ENCODE results near the gene DEAF1. TPM values are rescaled to one million over a fixed set of nuclear protein-coding genes. Genes with fewer than 3 reads are reported as not detected.

DEAF1 gene
- total RNA-seq, 2 experiments from 2014 or later, result 59.1 to 59.3 TPM

DNA sequence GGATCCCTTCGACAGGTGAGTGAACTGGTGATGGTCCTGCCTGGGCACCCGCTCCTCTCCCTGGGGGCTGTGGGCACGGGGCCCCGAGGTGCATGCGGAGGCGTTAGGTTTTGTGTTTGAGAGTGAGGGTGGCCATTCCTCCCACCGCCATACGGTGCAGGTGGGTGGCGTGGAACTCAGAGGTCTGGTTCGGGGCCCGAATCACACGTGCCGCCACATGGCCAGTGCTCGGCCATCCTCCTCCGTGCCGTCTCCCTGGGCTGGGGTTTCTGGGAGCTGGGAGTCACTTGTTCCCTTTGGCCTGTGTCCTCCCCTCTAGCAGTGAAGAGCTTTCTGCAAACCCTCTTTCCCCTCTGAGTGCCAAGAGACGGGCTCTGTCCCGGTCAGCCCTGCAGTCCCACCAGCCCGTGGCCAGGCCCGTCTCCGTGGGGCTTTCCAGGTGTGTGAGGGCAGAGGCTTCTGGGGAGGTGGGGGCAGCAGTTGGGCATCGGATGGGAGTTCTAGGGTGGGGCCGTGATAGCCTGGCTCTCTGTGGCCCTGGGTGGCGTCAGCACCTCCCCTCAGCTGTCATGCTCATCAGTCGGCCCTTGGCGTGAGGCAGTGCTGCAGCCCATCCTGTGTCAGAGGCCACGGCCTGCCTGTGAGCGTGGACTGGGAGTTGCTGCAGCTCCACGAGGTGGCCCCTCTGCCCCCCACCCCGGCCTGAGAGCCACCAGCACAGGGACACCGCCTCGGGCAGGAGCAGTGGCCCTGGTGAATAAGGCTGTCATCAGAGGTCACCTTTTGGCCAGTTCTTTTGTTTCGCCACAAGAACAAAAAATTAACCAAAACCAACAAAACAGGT lies 89.5 kb downstream of the DEAF1 start:
- Mint-ChIP-seq H3K27ac (no peak overlapping the region), H3K4me1 (ENCODE audit: low read depth) (no peaks in the 10 kb centered on the region), H3K4me3 (no peak overlapping the region), H3K27me3 (no peaks in the 10 kb centered on the region), H3K36me3 (ENCODE audit: low read depth) (peaks cover 31% of the 10 kb centered on the region), H3K9me3 (no peaks in the 10 kb centered on the region)
- no peak for DNase-seq
- ChIA-PET POLR2A (interaction anchor here (0.7 kb wide), 1 partner anchor 9 kb away, joined by 3 read pairs; no protein-coding TSS in a partner anchor), CTCF (no interaction called here)
- intact Hi-C loops (cut with micrococcal nuclease), result no loop called here
- ATAC-seq, result no peak
- TF ChIP-seq, protein P1, sequence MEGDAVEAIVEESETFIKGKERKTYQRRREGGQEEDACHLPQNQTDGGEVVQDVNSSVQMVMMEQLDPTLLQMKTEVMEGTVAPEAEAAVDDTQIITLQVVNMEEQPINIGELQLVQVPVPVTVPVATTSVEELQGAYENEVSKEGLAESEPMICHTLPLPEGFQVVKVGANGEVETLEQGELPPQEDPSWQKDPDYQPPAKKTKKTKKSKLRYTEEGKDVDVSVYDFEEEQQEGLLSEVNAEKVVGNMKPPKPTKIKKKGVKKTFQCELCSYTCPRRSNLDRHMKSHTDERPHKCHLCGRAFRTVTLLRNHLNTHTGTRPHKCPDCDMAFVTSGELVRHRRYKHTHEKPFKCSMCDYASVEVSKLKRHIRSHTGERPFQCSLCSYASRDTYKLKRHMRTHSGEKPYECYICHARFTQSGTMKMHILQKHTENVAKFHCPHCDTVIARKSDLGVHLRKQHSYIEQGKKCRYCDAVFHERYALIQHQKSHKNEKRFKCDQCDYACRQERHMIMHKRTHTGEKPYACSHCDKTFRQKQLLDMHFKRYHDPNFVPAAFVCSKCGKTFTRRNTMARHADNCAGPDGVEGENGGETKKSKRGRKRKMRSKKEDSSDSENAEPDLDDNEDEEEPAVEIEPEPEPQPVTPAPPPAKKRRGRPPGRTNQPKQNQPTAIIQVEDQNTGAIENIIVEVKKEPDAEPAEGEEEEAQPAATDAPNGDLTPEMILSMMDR (IDR thresholded peaks at IDR 0.05), result no peak

DNA sequence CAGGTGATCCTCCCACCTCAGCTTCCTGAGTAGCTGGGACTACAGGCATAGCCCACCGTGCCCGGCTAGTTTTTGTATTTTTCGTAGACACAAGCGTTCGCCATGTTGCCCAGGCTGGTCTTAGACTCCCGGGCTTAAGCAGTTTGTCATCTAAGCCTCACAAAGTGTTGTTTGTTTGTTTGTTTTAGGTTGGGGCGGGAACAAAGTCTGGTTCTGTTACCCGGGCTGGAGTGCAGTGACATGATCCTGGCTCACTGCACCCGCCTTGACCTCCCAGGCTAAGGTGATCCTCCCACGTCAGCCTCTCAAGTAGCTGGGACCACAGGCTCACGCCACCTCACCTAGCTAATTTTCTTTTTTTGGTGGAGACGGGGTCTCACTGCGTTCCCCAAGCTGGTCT lies 91.9 kb downstream of the DEAF1 start:
- no peaks in the 10 kb centered on the region for H3K9me3 Mint-ChIP-seq
- intact Hi-C loops (cut with micrococcal nuclease), result no loop called here
- ChIA-PET POLR2A (no interaction called here), CTCF (no interaction called here)
- H3K27me3 Mint-ChIP-seq, result no peaks in the 10 kb centered on the region
- peaks cover 42% of the 10 kb centered on the region for H3K36me3 Mint-ChIP-seq (ENCODE audit: low read depth)
- H3K4me1 Mint-ChIP-seq (ENCODE audit: low read depth), result no peaks in the 10 kb centered on the region
- H3K27ac Mint-ChIP-seq, result no peak overlapping the region
- no peak for DNase-seq
- no peak for ATAC-seq
- H3K4me3 Mint-ChIP-seq, result no peak overlapping the region
- TF ChIP-seq, protein P1 (IDR thresholded peaks at IDR 0.05), result no peak

DNA sequence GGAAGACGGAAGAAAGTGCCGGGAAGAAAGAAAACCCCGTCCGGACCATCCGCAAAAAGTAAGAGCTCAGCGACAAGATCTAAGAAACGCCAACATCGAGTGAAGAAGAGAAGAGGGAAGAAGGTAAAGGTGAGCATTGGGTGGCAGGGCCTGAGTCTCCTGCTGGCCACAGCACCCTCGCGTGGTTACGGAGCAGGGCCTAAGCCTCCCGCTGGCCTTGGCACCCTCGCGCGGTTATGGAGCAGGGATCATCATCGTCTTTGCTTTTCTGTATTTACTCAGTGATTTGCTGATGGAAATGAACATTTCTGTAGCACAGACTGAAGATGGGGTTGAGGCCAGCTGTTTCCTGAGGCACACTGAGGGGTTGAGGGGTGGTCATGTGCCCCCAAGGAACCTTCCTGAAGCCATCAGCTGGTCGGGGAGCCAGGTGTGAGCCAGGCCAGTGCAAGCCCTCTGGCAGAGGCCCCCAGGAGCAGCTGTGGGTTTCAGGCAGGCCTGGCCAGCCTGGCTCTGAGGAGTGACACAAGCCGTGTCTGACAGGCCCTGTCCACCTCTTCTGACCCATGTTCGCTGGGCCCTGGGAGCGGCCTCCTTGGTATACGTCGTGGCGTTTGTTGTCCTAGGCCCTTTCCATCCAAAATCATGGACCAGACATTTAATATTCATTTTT lies 93.3 kb downstream of the DEAF1 start:
- Mint-ChIP-seq H3K27me3 (no peaks in the 10 kb centered on the region), H3K4me3 (no peak overlapping the region), H3K4me1 (ENCODE audit: low read depth) (peaks cover 4% of the 10 kb centered on the region), H3K27ac (no peak overlapping the region), H3K9me3 (no peaks in the 10 kb centered on the region), H3K36me3 (ENCODE audit: low read depth) (peaks cover 43% of the 10 kb centered on the region)
- intact Hi-C loops (cut with micrococcal nuclease), result no loop called here
- TF ChIP-seq, protein P1 (IDR thresholded peaks at IDR 0.05), result no peak
- CTCF ChIA-PET, result no interaction called here
- DNase-seq (no peak), ATAC-seq (no peak)
- POLR2A ChIA-PET, result interaction anchor here (0.6 to 2.2 kb wide), 2 partner anchors 11 to 189 kb away, joined by 3 to 6 read pairs; no protein-coding TSS in a partner anchor

DNA sequence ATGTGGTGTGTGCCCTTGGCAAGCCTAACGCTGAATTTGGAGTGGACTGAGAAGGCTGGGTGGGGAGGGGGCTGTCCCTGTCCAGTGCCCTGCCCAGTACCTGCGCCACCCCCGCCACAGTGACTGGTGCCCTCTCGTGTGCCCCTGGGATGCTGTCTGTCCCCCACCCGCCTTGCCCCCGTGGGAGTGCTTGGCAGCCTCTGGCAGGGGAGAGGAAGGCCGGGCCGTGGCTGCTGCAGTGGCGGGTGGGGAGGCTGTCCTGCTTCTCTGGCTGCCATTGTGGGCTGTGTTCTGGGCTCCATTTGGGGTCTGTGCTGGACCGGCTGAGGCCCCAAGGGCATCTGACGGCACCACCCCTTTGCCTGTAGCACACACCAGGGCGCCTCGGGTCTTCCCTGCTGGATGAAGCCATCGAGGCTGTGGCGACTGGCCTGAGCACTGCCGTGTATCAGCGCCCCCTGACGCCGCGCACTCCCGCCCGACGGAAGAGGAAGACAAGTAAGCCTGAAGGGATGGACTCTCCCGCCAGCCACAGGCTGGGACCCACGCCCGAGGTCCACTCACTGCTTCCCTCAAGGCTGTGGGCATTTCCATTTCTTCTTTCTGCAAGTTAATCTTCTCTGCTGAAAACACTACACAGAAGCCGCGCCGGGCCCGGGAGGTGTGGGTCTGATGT lies 96.9 kb downstream of the DEAF1 start:
- H3K4me1 Mint-ChIP-seq (ENCODE audit: low read depth), result peaks cover 12% of the 10 kb centered on the region
- H3K27ac Mint-ChIP-seq, result no peak overlapping the region
- DNase-seq (no peak), ATAC-seq (no peak)
- TF ChIP-seq, protein P1 (IDR thresholded peaks at IDR 0.05), result no peak
- no peaks in the 10 kb centered on the region for H3K27me3 Mint-ChIP-seq
- POLR2A ChIA-PET, result no interaction called here
- no peaks in the 10 kb centered on the region for H3K9me3 Mint-ChIP-seq
- CTCF ChIA-PET, result no interaction called here
- intact Hi-C loops (cut with micrococcal nuclease), result no loop called here
- H3K36me3 Mint-ChIP-seq (ENCODE audit: low read depth), result peaks cover 41% of the 10 kb centered on the region
- no peak overlapping the region for H3K4me3 Mint-ChIP-seq

All from activated CD8-positive, alpha-beta T cell treated with anti-CD3 and anti-CD28 coated beads for 36 hours (primary cell).